GM21515 (cell line): ENCODE results near the gene SSH2.

Experiments used
- ATAC-seq: cut with Tn5 transposase; IDR thresholded peaks from one replicate; pipeline ENCODE4 v1.9.1; 2021; ENCODE audit not compliant: unreplicated experiment

The SSH2 gene

GRCh38 chr17:29844339-29845048 lies 85.5 kb downstream of the SSH2 start:
- no peak for ATAC-seq

GRCh38 chr17:29840884-29841283 lies 89.1 kb downstream of the SSH2 start:
- no peak for ATAC-seq

GRCh38 chr17:29839656-29840055 lies 90.4 kb downstream of the SSH2 start:
- no peak for ATAC-seq

- ATAC-seq: no peak
These were observed 91.1 kb downstream of the SSH2 start for GRCh38 chr17:29838961-29839360.

- no peak for ATAC-seq
These were observed 92.5 kb downstream of the SSH2 start for GRCh38 chr17:29837531-29837930.

- no peak for ATAC-seq
These were observed 93.4 kb downstream of the SSH2 start for GRCh38 chr17:29836643-29837042.

GRCh38 chr17:29835435-29836351 lies 94.3 kb downstream of the SSH2 start:
- no peak for ATAC-seq

- no peak for ATAC-seq
These were observed 96.2 kb downstream of the SSH2 start for GRCh38 chr17:29833801-29834200.

GRCh38 chr17:29828676-29829284 lies 101.2 kb downstream of the SSH2 start:
- no peak for ATAC-seq

- ATAC-seq: no peak
These were observed 102.8 kb downstream of the SSH2 start for GRCh38 chr17:29827179-29827578.

GRCh38 chr17:29826114-29826692 lies 103.8 kb downstream of the SSH2 start:
- ATAC-seq: no peak

GRCh38 chr17:29825604-29826003 lies 104.4 kb downstream of the SSH2 start:
- no peak for ATAC-seq

GRCh38 chr17:29821897-29822296 lies 108.1 kb downstream of the SSH2 start:
- no peak for ATAC-seq

GRCh38 chr17:29820425-29820824 lies 109.6 kb downstream of the SSH2 start:
- no peak for ATAC-seq

GRCh38 chr17:29807520-29808361 lies 122.3 kb downstream of the SSH2 start:
- ATAC-seq: no peak

GRCh38 chr17:29802246-29802645 lies 127.8 kb downstream of the SSH2 start:
- no peak for ATAC-seq

- no peak for ATAC-seq
These were observed 129.6 kb downstream of the SSH2 start for GRCh38 chr17:29800457-29800856.

GRCh38 chr17:29796652-29797051 lies 133.4 kb downstream of the SSH2 start:
- ATAC-seq: no peak

GRCh38 chr17:29793501-29793900 lies 136.5 kb downstream of the SSH2 start:
- no peak for ATAC-seq

GRCh38 chr17:29791336-29792080 lies 138.5 kb downstream of the SSH2 start:
- no peak for ATAC-seq
